ENCODE results near the gene KLKB1. TPM values are rescaled to one million over a fixed set of nuclear protein-coding genes. Genes with fewer than 3 reads are reported as not detected.

KLKB1 gene
- total RNA-seq, 1 donor from 2014 or later = 0.46 TPM

DNA sequence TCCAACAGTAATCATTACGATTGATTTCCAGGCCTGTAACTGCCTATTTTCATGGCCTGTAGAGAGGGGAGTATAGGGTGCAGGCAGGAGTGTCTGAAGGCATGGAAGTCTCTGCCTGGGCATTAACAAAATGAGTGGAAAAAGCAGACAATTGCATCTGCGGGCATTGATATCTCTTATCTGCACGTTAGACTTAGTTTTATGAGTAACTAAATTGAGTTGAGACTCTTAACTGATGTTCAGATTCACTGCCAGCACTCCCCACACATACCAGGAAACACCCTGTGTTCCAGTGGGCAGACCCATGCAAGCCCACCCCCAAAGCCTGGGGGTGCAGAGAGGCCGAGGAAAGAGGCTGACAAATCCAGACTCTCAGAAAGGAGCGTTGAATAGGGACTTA is 72.0 kb downstream of the KLKB1 start:
- no peak overlapping the region for H3K4me3 Mint-ChIP-seq (ENCODE audit: unreplicated experiment)
- H3K4me1 Mint-ChIP-seq (ENCODE audit: unreplicated experiment) = peaks cover 3% of the 10 kb centered on the region
- no peaks in the 10 kb centered on the region for H3K9me3 Mint-ChIP-seq (ENCODE audit: unreplicated experiment)
- TF ChIP-seq, protein P1, sequence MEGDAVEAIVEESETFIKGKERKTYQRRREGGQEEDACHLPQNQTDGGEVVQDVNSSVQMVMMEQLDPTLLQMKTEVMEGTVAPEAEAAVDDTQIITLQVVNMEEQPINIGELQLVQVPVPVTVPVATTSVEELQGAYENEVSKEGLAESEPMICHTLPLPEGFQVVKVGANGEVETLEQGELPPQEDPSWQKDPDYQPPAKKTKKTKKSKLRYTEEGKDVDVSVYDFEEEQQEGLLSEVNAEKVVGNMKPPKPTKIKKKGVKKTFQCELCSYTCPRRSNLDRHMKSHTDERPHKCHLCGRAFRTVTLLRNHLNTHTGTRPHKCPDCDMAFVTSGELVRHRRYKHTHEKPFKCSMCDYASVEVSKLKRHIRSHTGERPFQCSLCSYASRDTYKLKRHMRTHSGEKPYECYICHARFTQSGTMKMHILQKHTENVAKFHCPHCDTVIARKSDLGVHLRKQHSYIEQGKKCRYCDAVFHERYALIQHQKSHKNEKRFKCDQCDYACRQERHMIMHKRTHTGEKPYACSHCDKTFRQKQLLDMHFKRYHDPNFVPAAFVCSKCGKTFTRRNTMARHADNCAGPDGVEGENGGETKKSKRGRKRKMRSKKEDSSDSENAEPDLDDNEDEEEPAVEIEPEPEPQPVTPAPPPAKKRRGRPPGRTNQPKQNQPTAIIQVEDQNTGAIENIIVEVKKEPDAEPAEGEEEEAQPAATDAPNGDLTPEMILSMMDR (IDR thresholded peaks at IDR 0.05; ENCODE audit: unreplicated experiment) = no peak
- peaks cover 2% of the 10 kb centered on the region for H3K27me3 Mint-ChIP-seq (ENCODE audit: unreplicated experiment)
- no peak overlapping the region for H3K27ac Mint-ChIP-seq (ENCODE audit: unreplicated experiment)
- no peak for DNase-seq (ENCODE audit: low spot score)
- no peaks in the 10 kb centered on the region for H3K36me3 Mint-ChIP-seq (ENCODE audit: low read depth, unreplicated experiment)

DNA sequence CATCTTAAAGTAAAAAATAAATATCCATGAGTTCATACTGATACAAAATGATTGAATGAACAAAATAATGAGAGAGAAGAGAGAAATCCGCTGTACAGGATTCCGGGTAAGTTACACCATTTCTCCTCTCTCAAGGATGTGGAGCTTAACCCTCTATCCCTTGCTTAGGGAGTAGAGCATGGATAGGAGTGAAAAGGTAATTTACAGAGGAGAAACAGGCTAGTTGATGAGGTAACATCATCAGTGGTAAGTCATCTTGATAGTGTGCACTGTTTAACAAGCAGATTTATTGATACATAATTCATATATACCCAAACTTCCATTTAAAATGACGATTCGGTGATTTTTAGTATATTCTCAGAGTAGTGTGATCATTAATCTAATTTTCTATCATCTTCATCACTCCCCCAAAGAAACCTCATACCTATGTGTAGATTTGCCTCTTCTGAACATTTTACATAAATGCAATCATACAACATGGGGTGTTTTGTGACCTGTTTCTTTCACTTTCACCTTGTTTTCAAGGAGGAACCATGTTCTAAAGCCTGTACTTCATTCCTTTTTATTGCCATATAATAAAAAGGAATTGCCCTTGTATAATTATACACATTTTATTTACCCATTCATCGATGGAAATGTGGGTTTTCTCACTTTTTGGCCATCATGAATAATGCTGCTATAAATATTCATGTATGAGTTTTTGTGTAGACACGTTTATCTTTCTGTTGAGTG is 73.5 kb downstream of the KLKB1 start:
- TF ChIP-seq, protein P1 (IDR thresholded peaks at IDR 0.05; ENCODE audit: unreplicated experiment) = no peak
- Mint-ChIP-seq H3K9me3 (ENCODE audit: unreplicated experiment) (no peaks in the 10 kb centered on the region), H3K4me3 (ENCODE audit: unreplicated experiment) (no peak overlapping the region), H3K27ac (ENCODE audit: unreplicated experiment) (no peak overlapping the region), H3K4me1 (ENCODE audit: unreplicated experiment) (peaks cover 3% of the 10 kb centered on the region), H3K27me3 (ENCODE audit: unreplicated experiment) (peaks cover 2% of the 10 kb centered on the region), H3K36me3 (ENCODE audit: low read depth, unreplicated experiment) (no peaks in the 10 kb centered on the region)
- no peak for DNase-seq (ENCODE audit: low spot score)

DNA sequence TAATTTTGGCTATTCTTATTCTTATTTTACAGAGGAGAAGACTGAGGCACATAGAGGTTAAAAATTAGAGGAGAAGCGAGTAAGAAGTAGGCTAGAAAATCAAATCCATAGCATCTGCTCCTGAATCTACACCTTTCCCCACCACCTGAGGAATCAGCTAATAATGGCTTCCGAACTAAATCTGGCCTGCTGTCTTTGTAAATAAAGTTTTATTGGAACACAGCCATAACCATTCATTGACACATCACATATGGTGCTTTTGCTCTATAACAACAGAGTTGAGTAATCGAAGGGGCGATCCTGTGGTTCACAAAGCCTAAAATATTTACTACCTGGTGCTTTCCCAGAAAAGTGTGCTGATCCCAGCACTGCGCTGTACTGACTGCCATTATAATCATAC is 76.9 kb downstream of the KLKB1 start:
- Mint-ChIP-seq H3K4me3 (ENCODE audit: unreplicated experiment) (no peak overlapping the region), H3K27ac (ENCODE audit: unreplicated experiment) (no peak overlapping the region), H3K36me3 (ENCODE audit: low read depth, unreplicated experiment) (no peaks in the 10 kb centered on the region), H3K4me1 (ENCODE audit: unreplicated experiment) (no peaks in the 10 kb centered on the region), H3K27me3 (ENCODE audit: unreplicated experiment) (no peaks in the 10 kb centered on the region), H3K9me3 (ENCODE audit: unreplicated experiment) (no peaks in the 10 kb centered on the region)
- DNase-seq (ENCODE audit: low spot score) = no peak
- TF ChIP-seq, protein P1 (IDR thresholded peaks at IDR 0.05; ENCODE audit: unreplicated experiment) = no peak

DNA sequence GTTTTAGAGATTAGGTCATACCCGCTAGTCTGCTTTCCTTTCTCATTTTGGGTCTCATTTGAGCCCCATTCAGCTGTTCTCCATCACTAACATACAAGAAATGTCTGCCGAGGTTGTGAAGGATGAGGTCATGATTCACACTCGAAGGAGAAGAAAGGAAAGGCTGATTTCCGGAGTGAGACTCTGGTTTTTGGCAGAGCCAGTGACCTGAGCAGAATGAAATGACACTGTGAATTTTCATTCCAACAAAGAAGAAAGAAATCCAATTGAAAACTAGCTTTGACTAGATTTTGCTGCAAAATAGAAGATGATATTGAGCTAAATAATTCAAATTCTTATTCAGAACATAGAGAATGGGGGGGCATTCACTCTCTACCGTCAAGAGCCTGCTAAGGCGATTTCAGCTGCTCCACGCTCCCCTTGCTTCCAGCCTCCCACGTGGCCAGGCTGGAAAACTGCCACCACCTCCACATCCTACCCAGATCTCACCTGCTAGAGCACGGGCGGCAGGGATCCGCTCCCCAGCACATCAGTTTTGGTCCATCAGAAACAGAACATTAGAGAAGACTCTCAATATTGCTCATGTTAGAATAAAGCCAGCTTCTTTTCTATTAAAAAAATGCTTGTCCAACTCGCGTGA is 77.7 kb downstream of the KLKB1 start:
- H3K27ac Mint-ChIP-seq (ENCODE audit: unreplicated experiment) = no peak overlapping the region
- no peaks in the 10 kb centered on the region for H3K36me3 Mint-ChIP-seq (ENCODE audit: low read depth, unreplicated experiment)
- no peaks in the 10 kb centered on the region for H3K4me1 Mint-ChIP-seq (ENCODE audit: unreplicated experiment)
- TF ChIP-seq, protein P1 (IDR thresholded peaks at IDR 0.05; ENCODE audit: unreplicated experiment) = no peak
- no peak for DNase-seq (ENCODE audit: low spot score)
- no peak overlapping the region for H3K4me3 Mint-ChIP-seq (ENCODE audit: unreplicated experiment)
- H3K27me3 Mint-ChIP-seq (ENCODE audit: unreplicated experiment) = no peaks in the 10 kb centered on the region
- H3K9me3 Mint-ChIP-seq (ENCODE audit: unreplicated experiment) = no peaks in the 10 kb centered on the region

DNA sequence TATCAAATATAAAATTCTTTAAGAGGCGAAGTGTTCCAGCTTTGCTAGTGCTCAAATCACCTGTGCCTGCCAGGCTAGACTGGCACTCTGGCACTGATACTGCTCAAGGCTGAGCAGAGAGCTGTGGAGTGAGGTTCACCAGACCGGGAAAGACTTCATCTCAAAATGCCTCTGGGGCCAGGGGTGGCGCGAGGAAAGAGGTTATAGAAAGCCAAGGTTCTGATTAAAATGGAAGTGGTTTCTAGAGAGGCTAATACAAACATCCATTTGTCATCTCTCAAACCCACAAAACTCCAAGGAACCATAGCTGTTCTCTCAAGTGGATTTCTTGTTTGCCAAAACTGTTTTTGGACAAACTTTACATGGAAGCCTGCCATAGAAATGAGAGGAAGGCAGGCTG is 80.2 kb downstream of the KLKB1 start:
- Mint-ChIP-seq H3K27ac (ENCODE audit: unreplicated experiment) (no peak overlapping the region), H3K9me3 (ENCODE audit: unreplicated experiment) (no peaks in the 10 kb centered on the region), H3K4me1 (ENCODE audit: unreplicated experiment) (no peaks in the 10 kb centered on the region), H3K4me3 (ENCODE audit: unreplicated experiment) (no peak overlapping the region), H3K27me3 (ENCODE audit: unreplicated experiment) (peaks cover 2% of the 10 kb centered on the region), H3K36me3 (ENCODE audit: low read depth, unreplicated experiment) (no peaks in the 10 kb centered on the region)
- DNase-seq (ENCODE audit: low spot score) = no peak
- TF ChIP-seq, protein P1 (IDR thresholded peaks at IDR 0.05; ENCODE audit: unreplicated experiment) = no peak
